ENCODE data around the gene PRTN3.

DNA sequence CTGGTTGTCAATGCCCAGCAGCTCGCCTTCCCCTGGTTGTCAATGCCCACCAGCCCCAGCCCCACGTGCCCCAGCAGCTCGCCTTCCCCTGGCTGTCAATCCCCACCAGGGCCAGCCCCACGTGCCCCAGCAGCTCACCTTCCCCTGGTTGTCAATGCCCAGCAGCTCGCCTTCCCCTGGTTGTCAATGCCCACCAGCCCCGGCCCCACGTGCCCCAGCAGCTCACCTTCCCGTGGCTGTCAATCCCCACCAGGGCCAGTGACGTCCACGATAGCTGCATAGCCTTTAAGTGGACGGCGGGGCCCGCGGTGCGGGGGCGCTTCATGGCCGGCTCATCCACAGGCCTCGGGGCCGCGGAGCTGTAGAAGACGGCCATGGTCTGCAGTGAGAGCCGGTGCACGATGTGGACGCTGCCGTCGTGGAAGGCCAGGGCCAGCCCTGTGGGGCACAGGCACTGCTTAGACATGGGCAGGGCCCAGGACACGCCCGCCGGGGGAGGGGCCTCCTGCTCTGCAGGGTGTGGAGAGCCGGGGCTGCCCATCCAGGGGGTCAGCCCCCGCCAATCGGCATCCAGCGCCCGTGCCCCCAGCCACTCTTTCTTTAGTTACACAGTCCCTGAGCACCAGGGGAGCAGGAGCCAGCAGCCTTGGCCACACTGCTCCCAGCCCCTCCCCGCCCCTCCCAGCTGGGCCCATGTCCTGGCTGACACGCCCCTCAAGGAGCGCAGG is 39.1 kb downstream of the PRTN3 start:
- TF ChIP-seq CTCF (conservative IDR thresholded peaks at IDR 0.05) (no peak), EZH2 (IDR thresholded peaks at IDR 0.05; ENCODE audit: low read depth) (no peak)
